Peyer's patch (tissue), 4 donors: ENCODE results near the gene NOTCH4.

Source experiments
- CTCF ChIP-seq, 6 experiments: fragments of 450-650 bp in 4 of 6; fragments of 200-600 bp in 2 of 6; sonication (generic) in 1 of 6; IDR thresholded peaks; one replicate each; pipeline ENCODE4 v1.5.1; 2017 to 2019; ENCODE audit warnings: antibody characterized with exemption in 6 of 6, mild to moderate bottlenecking in 3 of 6, moderate library complexity in 1 of 6
- POLR2A ChIP-seq, 2 donors: fragments of 450-650 bp; IDR thresholded peaks; one replicate each; pipeline ENCODE4 v1.5.1; 2017; ENCODE audit warnings: antibody characterized with exemption in 2 of 2, mild to moderate bottlenecking in 2 of 2, moderate library complexity in 2 of 2

- TF ChIP-seq CTCF (IDR thresholded peaks at IDR 0.05) (no peak), POLR2A (IDR thresholded peaks at IDR 0.05) (no peak)
Observed at GRCh38 chr6:32223258-32224235, at the start of gene NOTCH4.
